Measurements from ENCODE around the gene RECQL5.
"Not testable (repeated sequence)": the region's sequence is repeated elsewhere in the genome, so short reads cannot be mapped to it uniquely, and the experiment has no call there.

The RECQL5 gene

GRCh38 chr17:75589919-75590303 lies 77.0 kb downstream of the RECQL5 start:
- no peak for DNase-seq

GRCh38 chr17:75589012-75589918 lies 77.7 kb downstream of the RECQL5 start:
- no peak for DNase-seq

- DNase-seq, result no peak
Observed at GRCh38 chr17:75588596-75589011, 78.3 kb downstream of the RECQL5 start.

- DNase-seq, result no peak
Observed at GRCh38 chr17:75587675-75588595, 79.0 kb downstream of the RECQL5 start, which contains the start of gene MYO15B. MYO15B (plus strand) TSS chr17:75587800; CDS start chr17:75588058, 258 bp downstream.

GRCh38 chr17:75584849-75585175 lies 82.1 kb downstream of the RECQL5 start:
- no peak for DNase-seq

GRCh38 chr17:75583197-75583596 lies 83.8 kb downstream of the RECQL5 start:
- DNase-seq, result not testable (repeated sequence)

- not testable (repeated sequence) for DNase-seq
Observed at GRCh38 chr17:75581121-75581725, 85.7 kb downstream of the RECQL5 start.
